ENCODE data around the gene OS9.

Gene OS9

DNA sequence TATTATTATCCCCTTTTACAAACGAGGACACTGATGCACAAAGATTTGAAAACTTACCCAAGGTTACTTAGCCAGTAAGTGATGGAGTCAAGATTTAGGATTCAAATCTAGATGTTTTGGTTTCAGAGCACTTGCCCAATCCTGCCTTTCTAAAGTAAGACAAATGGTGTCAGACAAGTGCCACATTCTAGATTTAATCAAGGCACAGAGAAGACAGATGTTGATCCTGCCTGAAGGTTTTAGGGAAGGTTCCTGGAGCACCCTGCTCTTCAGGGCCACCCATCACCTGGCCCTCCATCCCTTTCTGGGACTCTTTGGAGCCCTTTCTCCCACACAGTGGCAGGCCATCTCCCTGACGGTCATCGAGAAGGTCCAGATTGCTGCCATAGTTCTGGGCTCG is 63.8 kb downstream of the OS9 start:
- Histone ChIP-seq H3K9ac (ENCODE audit: low read depth, low read length) (no peak overlapping the region), H3K4me2 (ENCODE audit: low read length) (no peak overlapping the region), H3K27me3 (ENCODE audit: control insufficient read depth, insufficient read depth, low read length) (peaks cover 31% of the 10 kb centered on the region), H3K9me3 (replicated peaks; ENCODE audit: low read length) (no peaks in the 10 kb centered on the region), H3K36me3 (ENCODE audit: insufficient read depth, low read length) (no peaks in the 10 kb centered on the region), H3K4me3 (ENCODE audit: low read length) (no peak overlapping the region), H3K4me1 (ENCODE audit: control insufficient read depth, insufficient read depth, low read length) (peaks cover 7% of the 10 kb centered on the region)

DNA sequence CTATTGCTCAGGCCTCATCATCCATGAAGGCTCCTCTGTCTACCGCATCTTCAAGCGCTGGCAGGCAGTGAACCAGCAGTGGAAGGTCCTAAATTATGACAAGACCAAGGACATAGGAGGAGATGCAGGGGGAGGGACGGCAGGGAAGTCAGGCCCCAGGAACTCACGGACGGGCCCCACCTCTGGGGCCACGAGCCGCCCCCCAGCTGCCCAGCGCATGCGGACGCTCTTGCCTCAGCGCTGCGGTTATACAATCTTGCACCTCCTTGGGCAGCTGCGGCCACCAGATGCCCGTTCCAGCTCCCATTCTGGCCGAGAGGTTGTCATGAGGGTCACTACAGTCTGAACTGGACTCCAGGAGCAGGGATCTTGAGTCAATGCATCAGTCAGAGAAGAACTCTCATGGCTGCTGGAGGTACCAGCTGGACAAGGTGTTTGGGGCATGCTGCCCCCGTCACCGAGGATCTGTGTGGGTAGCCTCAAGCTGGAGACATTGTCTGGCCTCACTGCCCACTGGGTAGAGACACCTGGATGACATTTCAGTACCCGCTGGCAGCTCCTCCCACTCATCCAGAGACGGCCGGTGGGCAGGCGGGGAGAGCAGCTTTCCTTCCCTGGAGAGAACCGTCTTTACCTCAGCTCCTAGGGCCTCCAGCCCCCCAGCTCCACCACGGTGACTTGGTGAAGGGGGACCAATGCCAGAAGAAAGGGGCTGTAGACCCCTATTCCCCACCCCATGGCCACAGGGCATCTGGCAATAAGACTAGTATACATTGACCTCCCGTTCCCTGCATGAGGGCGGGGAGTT is 64.8 kb downstream of the OS9 start:
- Histone ChIP-seq H3K36me3 (ENCODE audit: insufficient read depth, low read length) (no peaks in the 10 kb centered on the region), H3K4me2 (ENCODE audit: low read length) (no peak overlapping the region), H3K4me3 (ENCODE audit: low read length) (no peak overlapping the region), H3K9ac (ENCODE audit: low read depth, low read length) (no peak overlapping the region), H3K4me1 (ENCODE audit: control insufficient read depth, insufficient read depth, low read length) (peaks cover 4% of the 10 kb centered on the region), H3K9me3 (replicated peaks; ENCODE audit: low read length) (no peaks in the 10 kb centered on the region), H3K27me3 (ENCODE audit: control insufficient read depth, insufficient read depth, low read length) (peaks cover 24% of the 10 kb centered on the region)

DNA sequence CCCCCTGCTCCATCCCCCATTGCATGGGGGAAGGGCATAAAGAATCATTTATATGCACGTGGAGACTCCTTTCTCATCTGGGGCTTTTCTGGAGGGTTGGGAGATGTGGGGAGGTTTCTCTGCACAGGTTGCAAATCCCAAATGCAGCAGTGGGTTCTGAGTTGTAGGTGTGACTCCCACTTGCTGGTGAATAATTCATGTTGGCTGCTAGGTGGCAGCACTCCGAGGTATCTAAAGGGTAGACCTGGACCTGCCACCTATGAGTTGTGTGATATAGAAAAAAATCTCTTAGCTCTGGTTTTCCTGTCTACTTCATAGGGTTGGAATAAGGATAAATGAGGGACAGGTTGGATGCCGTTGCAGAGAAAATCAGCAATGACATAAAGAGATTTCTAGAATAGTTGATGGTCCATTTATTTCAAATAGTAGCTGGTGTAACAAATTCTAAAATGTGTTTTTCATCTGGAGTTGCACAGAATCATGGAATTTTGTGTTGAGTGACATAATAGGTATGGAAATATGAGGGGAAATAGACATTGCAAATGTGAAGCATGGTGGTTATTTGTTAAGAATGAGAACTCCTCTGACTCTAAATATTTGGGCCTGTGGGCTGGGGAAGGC is 65.5 kb downstream of the OS9 start:
- H3K9me3 ChIP-seq (replicated peaks; ENCODE audit: low read length): no peaks in the 10 kb centered on the region
- peaks cover 24% of the 10 kb centered on the region for H3K27me3 ChIP-seq (ENCODE audit: control insufficient read depth, insufficient read depth, low read length)
- H3K9ac ChIP-seq (ENCODE audit: low read depth, low read length): no peak overlapping the region
- H3K4me3 ChIP-seq (ENCODE audit: low read length): no peak overlapping the region
- peaks cover 4% of the 10 kb centered on the region for H3K4me1 ChIP-seq (ENCODE audit: control insufficient read depth, insufficient read depth, low read length)
- no peaks in the 10 kb centered on the region for H3K36me3 ChIP-seq (ENCODE audit: insufficient read depth, low read length)
- no peak overlapping the region for H3K4me2 ChIP-seq (ENCODE audit: low read length)

DNA sequence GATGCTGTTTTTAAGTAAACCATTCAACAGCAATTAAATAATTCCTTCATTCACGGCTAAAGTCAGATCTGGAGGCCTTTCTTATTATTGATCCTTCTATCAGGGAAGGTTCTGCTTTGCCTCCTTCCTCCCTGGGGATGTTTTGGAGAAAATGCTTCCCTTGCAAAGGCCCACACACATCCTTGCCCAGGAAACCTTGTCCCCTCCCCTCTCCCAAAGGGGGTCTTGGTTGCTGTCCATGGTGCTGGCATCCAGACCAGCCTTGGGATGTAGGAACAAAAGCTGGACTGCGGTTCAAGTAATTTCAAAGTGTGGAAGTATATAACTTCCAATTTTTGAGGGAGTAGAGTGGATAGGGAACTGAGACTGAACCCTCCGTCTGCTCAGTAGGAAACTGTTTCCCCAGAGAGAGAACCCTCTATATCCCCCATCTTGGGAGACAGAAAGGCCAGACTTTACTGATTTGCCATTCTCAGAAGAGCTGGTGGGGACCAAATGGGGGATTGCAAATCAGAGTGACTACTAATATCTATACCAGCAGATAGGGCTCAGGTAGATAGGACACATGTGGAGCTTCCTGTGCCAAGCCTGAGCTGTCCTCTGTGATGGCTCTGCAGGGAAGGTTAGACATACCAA is 66.5 kb downstream of the OS9 start:
- Histone ChIP-seq H3K36me3 (ENCODE audit: insufficient read depth, low read length) (no peaks in the 10 kb centered on the region), H3K9me3 (replicated peaks; ENCODE audit: low read length) (no peaks in the 10 kb centered on the region), H3K4me3 (ENCODE audit: low read length) (no peak overlapping the region), H3K4me1 (ENCODE audit: control insufficient read depth, insufficient read depth, low read length) (peaks cover 12% of the 10 kb centered on the region), H3K4me2 (ENCODE audit: low read length) (no peak overlapping the region), H3K27me3 (ENCODE audit: control insufficient read depth, insufficient read depth, low read length) (peaks cover 31% of the 10 kb centered on the region), H3K9ac (ENCODE audit: low read depth, low read length) (no peak overlapping the region)

DNA sequence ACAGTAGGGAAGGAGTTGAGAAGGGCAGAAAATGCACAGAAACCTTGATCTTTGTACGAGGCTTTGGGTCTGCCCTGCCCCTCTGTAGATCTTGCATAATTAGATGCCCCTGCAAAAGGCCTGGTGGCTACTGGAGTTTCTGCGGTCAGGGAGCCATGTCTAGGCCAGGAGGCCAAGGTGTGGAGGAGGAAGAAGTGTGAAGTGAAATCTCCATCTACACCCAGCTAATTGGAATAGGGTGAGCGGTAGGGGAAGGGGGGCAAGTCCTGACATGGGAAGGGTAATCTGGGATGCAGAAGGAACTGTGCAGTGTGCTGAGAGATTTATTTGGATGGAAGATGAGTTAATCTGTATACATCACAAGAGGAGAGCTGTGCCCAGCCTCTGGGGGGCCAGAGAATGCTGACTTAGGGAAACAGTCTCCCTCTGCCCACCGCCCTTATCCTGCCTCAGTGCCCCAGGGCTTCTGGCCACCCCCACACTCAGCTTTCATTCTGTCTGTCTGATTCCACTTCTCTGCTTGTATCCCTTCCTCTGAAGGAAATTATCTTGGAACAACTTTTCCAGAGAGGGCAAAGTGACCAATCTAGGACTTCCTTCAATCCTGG is 67.6 kb downstream of the OS9 start:
- H3K4me1 ChIP-seq (ENCODE audit: control insufficient read depth, insufficient read depth, low read length): peaks cover 18% of the 10 kb centered on the region
- H3K4me3 ChIP-seq (ENCODE audit: low read length): no peak overlapping the region
- H3K9ac ChIP-seq (ENCODE audit: low read depth, low read length): no peak overlapping the region
- peaks cover 32% of the 10 kb centered on the region for H3K27me3 ChIP-seq (ENCODE audit: control insufficient read depth, insufficient read depth, low read length)
- H3K4me2 ChIP-seq (ENCODE audit: low read length): no peak overlapping the region
- H3K36me3 ChIP-seq (ENCODE audit: insufficient read depth, low read length): no peaks in the 10 kb centered on the region
- no peaks in the 10 kb centered on the region for H3K9me3 ChIP-seq (replicated peaks; ENCODE audit: low read length)

DNA sequence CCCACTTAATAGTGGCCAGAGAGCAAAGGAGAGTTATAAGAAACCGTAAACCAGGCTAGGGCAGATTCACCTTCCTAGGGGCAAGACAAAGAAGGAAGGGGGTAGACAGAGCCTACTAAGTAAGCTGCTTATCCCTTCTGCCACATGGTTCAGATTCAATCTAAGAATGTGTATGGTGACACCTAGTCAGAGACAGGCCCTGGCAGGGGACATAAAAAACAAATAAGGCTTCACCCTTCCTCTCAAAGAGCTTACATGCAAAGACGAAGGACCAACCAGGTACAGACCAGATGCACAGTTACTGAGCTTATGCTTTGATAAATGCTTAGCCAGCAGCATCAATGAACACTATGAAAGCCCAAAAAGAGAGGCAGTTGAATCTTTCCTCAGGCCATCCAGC is 68.5 kb downstream of the OS9 start:
- H3K4me2 ChIP-seq (ENCODE audit: low read length): no peak overlapping the region
- H3K4me1 ChIP-seq (ENCODE audit: control insufficient read depth, insufficient read depth, low read length): peaks cover 27% of the 10 kb centered on the region
- peaks cover 36% of the 10 kb centered on the region for H3K27me3 ChIP-seq (ENCODE audit: control insufficient read depth, insufficient read depth, low read length)
- H3K9me3 ChIP-seq (replicated peaks; ENCODE audit: low read length): no peaks in the 10 kb centered on the region
- H3K9ac ChIP-seq (ENCODE audit: low read depth, low read length): no peak overlapping the region
- H3K4me3 ChIP-seq (ENCODE audit: low read length): no peak overlapping the region
- no peaks in the 10 kb centered on the region for H3K36me3 ChIP-seq (ENCODE audit: insufficient read depth, low read length)

DNA sequence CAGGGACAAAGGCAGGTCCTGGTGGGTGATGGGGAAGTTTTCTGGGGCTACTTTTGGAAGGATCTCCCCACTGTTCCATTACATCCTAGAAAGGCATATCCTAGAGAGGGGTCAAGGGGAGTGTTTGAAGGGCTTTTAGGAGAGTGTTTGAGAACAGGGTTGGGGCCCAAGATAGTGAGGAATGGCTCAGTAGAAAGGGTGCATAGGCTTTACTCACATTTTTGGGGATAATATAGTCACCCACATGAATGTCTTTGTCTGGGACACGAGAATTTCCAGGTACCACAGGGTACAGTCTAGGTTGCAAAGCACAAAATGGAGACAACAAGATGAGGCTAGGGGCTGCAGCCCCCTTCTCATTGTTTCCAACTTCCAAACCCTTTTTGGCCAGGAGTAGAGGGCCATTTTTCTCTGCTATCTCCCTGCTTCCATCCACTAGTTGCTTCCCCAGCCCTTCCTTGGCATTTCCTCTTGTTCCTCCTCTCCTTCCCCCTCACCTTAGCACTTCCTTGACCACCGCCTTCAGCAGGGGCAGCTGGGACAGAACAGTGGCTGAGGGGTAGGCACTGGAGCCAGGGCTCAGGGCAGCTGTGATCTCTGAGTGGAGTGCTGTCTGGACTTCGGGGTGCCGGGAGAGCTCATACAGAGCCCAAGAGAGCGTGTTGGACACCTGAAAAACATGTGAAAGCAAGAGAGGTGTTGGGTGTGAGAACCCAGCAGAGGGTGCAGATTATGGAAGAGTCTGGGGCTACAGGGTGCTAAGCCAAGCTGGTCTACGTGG is 70.1 kb downstream of the OS9 start:
- no peak overlapping the region for H3K4me3 ChIP-seq (ENCODE audit: low read length)
- H3K9ac ChIP-seq (ENCODE audit: low read depth, low read length): no peak overlapping the region
- peaks cover 27% of the 10 kb centered on the region for H3K4me1 ChIP-seq (ENCODE audit: control insufficient read depth, insufficient read depth, low read length)

DNA sequence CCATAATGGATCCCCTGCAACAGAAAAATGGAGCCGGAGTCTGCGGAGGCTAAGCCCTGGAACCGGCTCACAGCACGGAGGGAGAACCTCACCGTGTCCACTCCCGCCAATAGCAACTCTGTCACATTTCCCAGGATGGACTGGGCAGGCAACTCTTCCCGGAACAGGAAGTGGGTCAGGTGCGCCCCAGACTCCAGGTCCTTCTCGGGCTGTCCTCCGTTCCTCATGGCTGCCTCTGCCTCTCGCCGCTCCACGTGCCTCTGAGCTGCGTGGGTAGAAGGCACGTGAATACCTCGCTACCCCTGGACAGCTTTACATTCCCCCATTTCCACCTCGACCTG is 70.7 kb downstream of the OS9 start:
- no peaks in the 10 kb centered on the region for H3K9me3 ChIP-seq (replicated peaks; ENCODE audit: low read length)
- H3K4me3 ChIP-seq (ENCODE audit: low read length): peak overlapping the region; percentile 50
- H3K9ac ChIP-seq (ENCODE audit: low read depth, low read length): no peak overlapping the region
- peaks cover 36% of the 10 kb centered on the region for H3K27me3 ChIP-seq (ENCODE audit: control insufficient read depth, insufficient read depth, low read length)
- H3K36me3 ChIP-seq (ENCODE audit: insufficient read depth, low read length): peaks cover 8% of the 10 kb centered on the region
- peak overlapping the region; percentile 69 for H3K4me2 ChIP-seq (ENCODE audit: low read length)
- peaks cover 27% of the 10 kb centered on the region for H3K4me1 ChIP-seq (ENCODE audit: control insufficient read depth, insufficient read depth, low read length)

More for the DNA sequence above, 70.1 kb downstream of the OS9 start:
- H3K4me2 ChIP-seq (ENCODE audit: low read length): no peak overlapping the region
- peaks cover 2% of the 10 kb centered on the region for H3K36me3 ChIP-seq (ENCODE audit: insufficient read depth, low read length)
- no peaks in the 10 kb centered on the region for H3K9me3 ChIP-seq (replicated peaks; ENCODE audit: low read length)
- H3K27me3 ChIP-seq (ENCODE audit: control insufficient read depth, insufficient read depth, low read length): peaks cover 36% of the 10 kb centered on the region

DNA sequence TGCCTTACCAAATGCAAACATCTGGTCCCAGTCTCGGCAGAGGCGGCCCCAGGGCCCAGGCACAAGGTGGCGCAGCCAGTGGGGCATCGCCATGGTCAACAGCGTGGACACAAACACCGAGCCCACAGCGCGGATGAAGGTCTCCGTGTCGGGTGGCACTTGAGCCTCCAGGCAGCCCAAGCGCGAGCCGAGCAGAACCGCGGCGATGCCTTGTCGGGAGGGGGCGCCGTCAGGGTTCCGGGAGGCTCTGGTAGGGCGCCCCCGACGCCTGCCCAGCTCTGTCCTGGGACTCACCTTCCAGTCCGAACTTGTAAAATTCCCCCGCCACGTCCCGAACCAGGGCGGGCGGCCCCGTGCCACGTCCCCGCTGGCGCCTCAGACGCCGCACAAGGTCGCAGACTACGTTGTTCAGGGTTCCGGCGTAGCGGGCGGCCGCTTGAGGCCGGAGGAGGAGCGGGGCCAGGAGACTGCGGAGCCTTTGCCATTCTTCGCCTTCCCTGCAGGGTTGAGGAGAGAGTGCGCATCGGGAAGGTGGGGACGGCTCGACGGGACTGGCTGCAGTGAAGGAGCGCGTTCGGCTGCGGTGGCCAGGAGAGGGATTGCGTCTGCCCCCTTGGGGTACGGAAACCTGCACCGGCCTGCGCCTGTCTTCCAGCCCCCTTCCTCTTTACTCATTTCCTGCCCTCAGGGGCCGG is 71.2 kb downstream of the OS9 start:
- Histone ChIP-seq H3K27me3 (ENCODE audit: control insufficient read depth, insufficient read depth, low read length) (peaks cover 36% of the 10 kb centered on the region), H3K36me3 (ENCODE audit: insufficient read depth, low read length) (peaks cover 12% of the 10 kb centered on the region), H3K4me3 (ENCODE audit: low read length) (peak overlapping the region; percentile 50), H3K4me2 (ENCODE audit: low read length) (peak overlapping the region; percentile 69), H3K9ac (ENCODE audit: low read depth, low read length) (no peak overlapping the region), H3K4me1 (ENCODE audit: control insufficient read depth, insufficient read depth, low read length) (peaks cover 27% of the 10 kb centered on the region), H3K9me3 (replicated peaks; ENCODE audit: low read length) (no peaks in the 10 kb centered on the region)

DNA sequence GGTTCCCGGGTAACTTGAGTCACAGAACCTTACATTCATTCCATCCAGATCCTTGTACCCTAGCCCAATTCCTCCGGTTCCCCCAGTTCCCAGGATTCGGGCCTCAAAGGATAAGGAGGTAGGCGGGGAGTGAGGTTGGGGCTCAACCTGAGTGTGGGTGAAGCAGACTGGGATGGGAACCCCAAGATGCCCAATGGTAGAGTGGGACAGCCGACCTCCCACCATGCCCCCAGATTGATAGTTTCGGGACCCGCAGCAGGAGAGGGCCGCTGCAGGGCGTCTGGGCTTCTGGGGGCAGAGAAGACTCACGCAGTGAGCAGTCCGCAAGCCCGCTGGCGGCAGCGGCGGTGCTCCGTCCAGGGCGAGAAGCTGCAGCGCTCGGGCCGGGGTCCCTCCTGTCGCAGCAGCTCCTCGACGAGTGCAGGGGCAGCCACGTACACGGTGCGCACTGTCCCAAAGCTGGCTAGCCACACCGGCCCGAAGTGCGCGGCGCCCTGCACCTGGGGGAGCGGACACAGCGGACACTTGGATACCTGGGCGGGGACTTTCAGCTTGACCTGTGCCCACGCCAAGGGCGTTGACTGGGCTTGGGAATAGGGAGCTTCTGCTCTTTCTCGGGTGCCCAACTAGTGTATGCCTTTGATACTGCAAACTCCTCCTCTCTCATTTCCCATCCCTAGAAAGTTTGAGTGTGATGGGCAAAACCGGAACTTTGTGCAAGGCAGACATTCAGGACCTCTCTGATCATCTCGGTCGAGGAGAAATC is 71.9 kb downstream of the OS9 start:
- peak overlapping the region; percentile 50 for H3K4me3 ChIP-seq (ENCODE audit: low read length)
- H3K9ac ChIP-seq (ENCODE audit: low read depth, low read length): no peak overlapping the region

More for the DNA sequence above, 71.9 kb downstream of the OS9 start:
- H3K27me3 ChIP-seq (ENCODE audit: control insufficient read depth, insufficient read depth, low read length): peaks cover 36% of the 10 kb centered on the region
- H3K9me3 ChIP-seq (replicated peaks; ENCODE audit: low read length): no peaks in the 10 kb centered on the region
- peak overlapping the region; percentile 69 for H3K4me2 ChIP-seq (ENCODE audit: low read length)
- H3K4me1 ChIP-seq (ENCODE audit: control insufficient read depth, insufficient read depth, low read length): peaks cover 29% of the 10 kb centered on the region
- H3K36me3 ChIP-seq (ENCODE audit: insufficient read depth, low read length): peaks cover 17% of the 10 kb centered on the region

All from skeletal muscle satellite cell (primary cell).